ENCODE measurements around the gene RNF130. TPM values are rescaled to one million over a fixed set of nuclear protein-coding genes. Genes with fewer than 3 reads are reported as not detected.

RNF130 gene
- total RNA-seq, 1 donor from 2014 or later: 52.1 TPM

- Mint-ChIP-seq H3K27ac (no peak overlapping the region), H3K9me3 (no peaks in the 10 kb centered on the region), H3K4me3 (no peak overlapping the region), H3K27me3 (no peaks in the 10 kb centered on the region), H3K36me3 (peaks cover 27% of the 10 kb centered on the region), H3K4me1 (ENCODE audit: unreplicated experiment) (no peaks in the 10 kb centered on the region)
- no peak for DNase-seq (ENCODE audit: extremely low spot score, unreplicated experiment)
- peak; percentile 65 for TF ChIP-seq CTCF (conservative IDR thresholded peaks at IDR 0.05)
Observed at GRCh38 chr5:179974946-179975712, 96.4 kb downstream of the RNF130 start.

- Mint-ChIP-seq H3K36me3 (peaks cover 21% of the 10 kb centered on the region), H3K4me3 (no peak overlapping the region), H3K4me1 (ENCODE audit: unreplicated experiment) (no peaks in the 10 kb centered on the region), H3K27ac (peak overlapping the region; percentile 28), H3K9me3 (no peaks in the 10 kb centered on the region), H3K27me3 (no peaks in the 10 kb centered on the region)
- DNase-seq (ENCODE audit: extremely low spot score, unreplicated experiment): no peak
- TF ChIP-seq CTCF (conservative IDR thresholded peaks at IDR 0.05): no peak
Observed at GRCh38 chr5:179974246-179974945, 97.2 kb downstream of the RNF130 start.

GRCh38 chr5:179973391-179973790, 98.2 kb downstream of the RNF130 start:
- H3K9me3 Mint-ChIP-seq: no peaks in the 10 kb centered on the region
- no peaks in the 10 kb centered on the region for H3K4me1 Mint-ChIP-seq (ENCODE audit: unreplicated experiment)
- no peak for DNase-seq (ENCODE audit: extremely low spot score, unreplicated experiment)
- no peaks in the 10 kb centered on the region for H3K27me3 Mint-ChIP-seq
- TF ChIP-seq CTCF (conservative IDR thresholded peaks at IDR 0.05): no peak
- no peak overlapping the region for H3K4me3 Mint-ChIP-seq
- no peak overlapping the region for H3K27ac Mint-ChIP-seq
- peaks cover 28% of the 10 kb centered on the region for H3K36me3 Mint-ChIP-seq

- DNase-seq (ENCODE audit: extremely low spot score, unreplicated experiment): no peak
- no peak overlapping the region for H3K4me3 Mint-ChIP-seq
- peaks cover 32% of the 10 kb centered on the region for H3K36me3 Mint-ChIP-seq
- H3K27me3 Mint-ChIP-seq: no peaks in the 10 kb centered on the region
- H3K4me1 Mint-ChIP-seq (ENCODE audit: unreplicated experiment): peaks cover 5% of the 10 kb centered on the region
- H3K27ac Mint-ChIP-seq: no peak overlapping the region
- no peak for TF ChIP-seq CTCF (conservative IDR thresholded peaks at IDR 0.05)
- peaks cover 3% of the 10 kb centered on the region for H3K9me3 Mint-ChIP-seq
Observed at GRCh38 chr5:179969110-179969509, 102.4 kb downstream of the RNF130 start.

- DNase-seq (ENCODE audit: extremely low spot score, unreplicated experiment): no peak
- H3K4me1 Mint-ChIP-seq (ENCODE audit: unreplicated experiment): peaks cover 5% of the 10 kb centered on the region
- H3K4me3 Mint-ChIP-seq: no peak overlapping the region
- no peak overlapping the region for H3K27ac Mint-ChIP-seq
- H3K36me3 Mint-ChIP-seq: peaks cover 35% of the 10 kb centered on the region
- peaks cover 3% of the 10 kb centered on the region for H3K9me3 Mint-ChIP-seq
- H3K27me3 Mint-ChIP-seq: no peaks in the 10 kb centered on the region
- TF ChIP-seq CTCF (conservative IDR thresholded peaks at IDR 0.05): no peak
Observed at GRCh38 chr5:179967489-179967888, 104.1 kb downstream of the RNF130 start.
